Parathyroid adenoma (tissue), 2 donors: ENCODE results near the gene OR52R1.

Experiments
- H2AFZ ChIP-seq: fragments of 300-600 bp; sonication (generic); one replicate; pipeline ENCODE4 v1.7.0; 2017; ENCODE audit warnings: antibody characterized with exemption, mild to moderate bottlenecking
- H3K27ac ChIP-seq: fragments of 300-600 bp; sonication (generic); one replicate; pipeline ENCODE4 v1.7.0; 2017
- H3K27me3 ChIP-seq: fragments of 300-600 bp; sonication (generic); one replicate; pipeline ENCODE4 v1.7.0; 2017; ENCODE audit warnings: low read length; ENCODE audit not compliant: control insufficient read depth, insufficient read depth
- H3K36me3 ChIP-seq: fragments of 300-600 bp; sonication (generic); one replicate; pipeline ENCODE4 v1.7.0; 2017; ENCODE audit warnings: low read length; ENCODE audit not compliant: control insufficient read depth, insufficient read depth
- H3K4me1 ChIP-seq: fragments of 300-600 bp; sonication (generic); one replicate; pipeline ENCODE4 v1.7.0; 2017; ENCODE audit warnings: control low read depth
- H3K4me2 ChIP-seq: fragments of 300-600 bp; sonication (generic); one replicate; pipeline ENCODE4 v1.7.0; 2017; ENCODE audit warnings: low read length
- H3K4me3 ChIP-seq: fragments of 300-600 bp; sonication (generic); one replicate; pipeline ENCODE4 v1.7.0; 2017; ENCODE audit warnings: low read depth, low read length
- H3K79me2 ChIP-seq: fragments of 300-600 bp; sonication (generic); one replicate; pipeline ENCODE4 v1.7.0; 2017; ENCODE audit warnings: control low read depth
- H3K9ac ChIP-seq: fragments of 300-600 bp; sonication (generic); one replicate; pipeline ENCODE4 v1.7.0; 2017; ENCODE audit warnings: mild to moderate bottlenecking
- H3K9me3 ChIP-seq: fragments of 300-600 bp; sonication (generic); one replicate; pipeline ENCODE4 v1.7.0; 2017; ENCODE audit warnings: low read length; ENCODE audit not compliant: control insufficient read depth
- TF ChIP-seq, protein P1 (sequence below): fragments of 300-600 bp; sonication (generic); IDR thresholded peaks from one replicate; pipeline ENCODE4 v1.7.0; 2017; ENCODE audit warnings: antibody characterized with exemption, mild to moderate bottlenecking
- donor health status: primary hyperparathyroidism.

Gene OR52R1

DNA sequence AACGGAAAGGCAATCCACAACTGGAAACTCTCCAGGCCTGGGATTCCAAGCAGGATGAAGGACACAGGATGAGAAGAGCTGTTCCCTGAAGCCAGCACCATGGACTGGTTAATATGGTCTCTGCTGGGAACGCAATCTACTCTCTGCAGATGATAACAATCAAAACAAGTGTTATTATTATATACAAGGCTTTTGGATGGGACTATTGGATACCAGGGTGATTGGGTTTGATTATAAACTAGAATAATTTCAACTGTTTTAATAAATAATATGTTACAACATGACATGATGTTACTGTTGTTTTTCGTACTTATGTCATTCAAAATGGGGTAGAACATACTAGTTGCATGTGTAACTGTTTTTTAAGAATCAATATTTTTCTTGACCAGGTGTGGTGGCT lies at the start of gene OR52R1:
Gene OR52R1 (minus strand): TSS at position 101 of the 400 bp plus-strand sequence. CDS start 0 bp downstream, at position 101.
- no peak within 1 kb of the TSS for H3K27ac ChIP-seq

DNA sequence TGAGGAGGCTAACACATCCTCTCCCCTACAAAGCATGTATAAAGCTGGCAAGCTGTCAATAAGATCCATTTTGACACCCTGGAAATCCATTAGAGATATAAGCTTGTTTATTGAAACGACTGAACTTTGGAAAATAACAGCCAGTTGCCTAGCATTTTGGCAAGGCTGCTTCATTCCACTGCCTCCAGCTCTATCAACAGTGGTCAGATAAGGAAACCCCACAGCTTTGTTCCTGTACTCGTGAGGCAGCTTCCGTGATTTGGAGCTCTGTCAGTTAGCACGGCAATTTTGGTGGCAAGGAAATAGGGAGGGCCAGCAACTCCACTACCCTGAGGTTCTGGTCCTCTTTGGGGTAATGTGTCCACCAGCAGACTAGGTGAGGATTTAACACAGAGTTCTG lies 46.9 kb upstream of the OR52R1 start:
- Histone ChIP-seq H3K9ac (no peak overlapping the region), H3K27ac (no peak overlapping the region), H3K4me3 (no peak overlapping the region), H3K36me3 (no peaks in the 10 kb centered on the region), H3K9me3 (no peaks in the 10 kb centered on the region), H3K27me3 (no peaks in the 10 kb centered on the region), H3K4me2 (no peak overlapping the region), H3K79me2 (no peaks in the 10 kb centered on the region), H3K4me1 (no peaks in the 10 kb centered on the region), H2AFZ (no peak overlapping the region)
- TF ChIP-seq, protein P1, sequence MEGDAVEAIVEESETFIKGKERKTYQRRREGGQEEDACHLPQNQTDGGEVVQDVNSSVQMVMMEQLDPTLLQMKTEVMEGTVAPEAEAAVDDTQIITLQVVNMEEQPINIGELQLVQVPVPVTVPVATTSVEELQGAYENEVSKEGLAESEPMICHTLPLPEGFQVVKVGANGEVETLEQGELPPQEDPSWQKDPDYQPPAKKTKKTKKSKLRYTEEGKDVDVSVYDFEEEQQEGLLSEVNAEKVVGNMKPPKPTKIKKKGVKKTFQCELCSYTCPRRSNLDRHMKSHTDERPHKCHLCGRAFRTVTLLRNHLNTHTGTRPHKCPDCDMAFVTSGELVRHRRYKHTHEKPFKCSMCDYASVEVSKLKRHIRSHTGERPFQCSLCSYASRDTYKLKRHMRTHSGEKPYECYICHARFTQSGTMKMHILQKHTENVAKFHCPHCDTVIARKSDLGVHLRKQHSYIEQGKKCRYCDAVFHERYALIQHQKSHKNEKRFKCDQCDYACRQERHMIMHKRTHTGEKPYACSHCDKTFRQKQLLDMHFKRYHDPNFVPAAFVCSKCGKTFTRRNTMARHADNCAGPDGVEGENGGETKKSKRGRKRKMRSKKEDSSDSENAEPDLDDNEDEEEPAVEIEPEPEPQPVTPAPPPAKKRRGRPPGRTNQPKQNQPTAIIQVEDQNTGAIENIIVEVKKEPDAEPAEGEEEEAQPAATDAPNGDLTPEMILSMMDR: no peak

More for the DNA sequence above, at the start of gene OR52R1:
- Histone ChIP-seq H3K4me1 (no peaks in the 10 kb centered on the region), H3K27me3 (no peaks in the 10 kb centered on the region), H2AFZ (no peak within 1 kb of the TSS), H3K4me2 (no peak within 1 kb of the TSS), H3K79me2 (no peaks in the 10 kb centered on the region), H3K9me3 (no peaks in the 10 kb centered on the region), H3K36me3 (no peaks in the 10 kb centered on the region), H3K4me3 (no peak within 1 kb of the TSS), H3K9ac (no peak within 1 kb of the TSS)
- TF ChIP-seq, protein P1: no peak

DNA sequence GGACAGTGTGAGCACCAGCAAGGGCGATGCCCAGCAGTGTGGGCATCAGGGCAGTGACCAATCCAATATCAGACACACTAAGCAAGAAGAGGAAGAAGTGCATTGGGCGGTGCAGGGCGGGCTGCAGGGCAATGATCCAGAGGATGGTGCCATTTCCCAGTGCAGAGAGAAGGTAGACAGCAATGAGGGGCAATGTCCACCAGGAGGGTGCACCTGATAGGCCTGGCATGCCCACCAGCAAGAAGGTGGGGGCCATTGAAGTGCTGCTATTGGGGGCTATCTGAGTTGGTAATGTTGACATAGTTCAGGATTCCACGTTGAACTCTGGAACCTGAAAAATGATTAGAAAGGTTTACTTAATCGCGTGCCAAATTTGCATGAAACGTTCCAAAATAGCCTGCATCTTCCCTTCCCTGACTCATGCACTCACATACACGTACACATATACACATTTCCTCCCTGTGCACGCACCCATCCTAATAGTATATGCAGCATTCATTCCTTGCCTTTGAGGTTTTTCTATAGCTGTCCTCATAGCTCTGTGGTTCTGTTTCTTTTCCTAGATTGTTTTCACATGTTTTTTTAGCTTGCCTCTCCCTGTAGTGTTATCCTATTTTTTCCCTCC lies 44.8 kb upstream of the OR52R1 start, which contains the start of gene OR51S1:
Gene OR51S1 (minus strand): TSS at position 301 of the 625 bp plus-strand sequence. CDS start 0 bp downstream, at position 301.
- no peak within 1 kb of the TSS for H3K4me3 ChIP-seq
- H3K36me3 ChIP-seq: no peaks in the 10 kb centered on the region
- no peaks in the 10 kb centered on the region for H3K79me2 ChIP-seq
- no peak within 1 kb of the TSS for H3K4me2 ChIP-seq
- no peaks in the 10 kb centered on the region for H3K9me3 ChIP-seq
- no peak within 1 kb of the TSS for H3K9ac ChIP-seq
- TF ChIP-seq, protein P1: no peak
- H3K27ac ChIP-seq: no peak within 1 kb of the TSS
- no peaks in the 10 kb centered on the region for H3K4me1 ChIP-seq
- H2AFZ ChIP-seq: no peak within 1 kb of the TSS
- H3K27me3 ChIP-seq: no peaks in the 10 kb centered on the region

DNA sequence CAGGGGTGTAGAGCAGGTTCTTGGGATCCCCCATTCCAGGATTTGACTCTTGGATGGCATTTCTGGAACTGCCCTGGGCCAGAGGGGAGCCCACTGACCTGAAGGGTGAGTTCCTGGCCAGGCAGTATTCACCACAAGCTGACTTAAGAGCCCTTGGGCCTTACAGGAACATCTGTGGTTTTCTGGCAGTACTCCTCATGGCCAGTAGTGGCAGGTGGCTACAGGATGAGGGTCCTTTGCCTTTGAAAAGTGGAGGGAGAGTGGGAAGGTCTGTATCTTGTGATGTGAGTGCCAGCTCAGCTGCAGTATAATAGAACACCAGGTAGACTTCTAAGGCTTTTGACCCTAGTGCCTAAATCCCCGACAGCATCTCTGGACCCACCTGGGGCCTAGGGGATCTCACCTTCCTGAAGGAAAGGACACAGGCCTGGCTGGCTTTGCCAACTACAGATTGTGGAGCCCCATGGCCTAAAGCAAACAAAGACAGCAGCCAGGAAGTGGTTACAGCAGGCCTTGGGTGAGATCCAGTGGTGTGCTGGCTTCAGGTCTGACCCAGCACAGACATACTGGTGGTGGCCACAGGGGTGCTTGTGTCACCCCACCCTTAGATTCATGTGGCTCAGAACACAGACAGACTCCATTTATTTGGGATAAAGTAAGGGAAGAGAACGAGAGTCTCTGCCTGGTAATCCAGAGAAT lies 35.8 kb upstream of the OR52R1 start:
- Histone ChIP-seq H3K9me3 (no peaks in the 10 kb centered on the region), H3K27me3 (no peaks in the 10 kb centered on the region), H3K27ac (no peak overlapping the region), H2AFZ (no peak overlapping the region), H3K36me3 (no peaks in the 10 kb centered on the region), H3K9ac (no peak overlapping the region), H3K4me3 (no peak overlapping the region), H3K4me2 (no peak overlapping the region), H3K4me1 (no peaks in the 10 kb centered on the region), H3K79me2 (no peaks in the 10 kb centered on the region)
- TF ChIP-seq, protein P1: no peak
